ENCODE results near the gene C3orf20.
"Not testable (repeated sequence)": the region's sequence is repeated elsewhere in the genome, so short reads cannot be mapped to it uniquely, and the experiment has no call there.

Gene C3orf20

DNA sequence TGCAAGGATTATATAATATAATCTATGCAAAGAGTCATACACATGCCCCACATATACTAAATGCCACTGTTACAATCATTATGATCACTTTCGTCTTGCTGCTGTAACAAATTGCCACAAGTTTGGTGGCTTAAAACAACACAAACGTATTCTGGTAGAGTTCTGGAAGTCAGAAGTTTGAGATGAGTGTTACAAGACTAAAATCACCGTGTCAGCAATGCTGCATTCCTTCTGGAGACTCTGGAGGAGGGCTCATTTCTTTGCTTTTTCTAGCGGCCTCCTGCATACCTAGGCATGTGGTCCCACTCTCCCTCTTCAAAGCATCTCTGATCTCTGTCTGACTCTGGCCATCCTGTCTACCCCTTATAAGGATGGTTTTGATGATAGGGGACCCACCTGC lies 24.7 kb upstream of the C3orf20 start:
- DNase-seq (ENCODE audit: low spot score): no peak

DNA sequence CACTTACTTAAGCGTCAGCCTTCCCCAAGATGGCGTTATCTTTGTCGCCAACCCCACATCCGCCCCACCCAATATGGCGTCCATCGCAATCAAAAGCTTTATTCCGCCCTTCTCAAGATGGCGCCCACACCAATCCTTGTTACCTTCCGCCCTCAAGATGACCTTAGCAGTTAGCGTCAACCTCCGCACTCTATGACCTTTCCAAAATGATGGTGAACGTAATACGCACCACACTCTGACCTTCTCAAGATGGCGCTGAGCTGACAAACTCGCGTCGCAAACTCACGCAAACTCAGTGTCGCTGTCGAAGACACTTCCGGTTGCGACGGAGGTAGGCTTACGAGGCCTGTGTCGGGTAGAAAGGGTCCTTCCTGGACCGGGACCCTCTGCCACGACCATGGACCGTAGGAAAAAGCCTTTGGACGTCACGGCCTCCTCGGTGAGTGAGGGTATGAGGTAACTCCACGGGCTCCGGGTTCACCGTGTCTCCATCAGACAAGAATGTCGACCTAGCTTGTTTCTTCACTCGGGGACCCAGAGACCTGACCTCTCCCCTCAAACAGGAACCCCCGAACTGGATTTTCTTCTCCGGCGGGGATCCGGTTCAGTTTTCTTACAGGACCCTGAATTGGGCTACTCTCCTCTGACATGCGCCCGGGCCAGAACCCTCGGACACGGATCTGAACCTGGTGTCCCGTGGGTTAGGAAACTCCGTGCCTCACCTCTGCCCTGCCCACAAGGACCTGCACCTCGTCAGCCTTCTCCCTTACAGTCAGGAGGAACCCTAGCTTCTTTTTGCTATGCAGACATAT lies 23.3 kb upstream of the C3orf20 start, which contains the start of gene CCDC174:
Gene CCDC174 (plus strand): TSS at position 323 of the 812 bp plus-strand sequence. CDS start 75 bp downstream, at position 398.
- peak; percentile 88 for DNase-seq (ENCODE audit: low spot score)

DNA sequence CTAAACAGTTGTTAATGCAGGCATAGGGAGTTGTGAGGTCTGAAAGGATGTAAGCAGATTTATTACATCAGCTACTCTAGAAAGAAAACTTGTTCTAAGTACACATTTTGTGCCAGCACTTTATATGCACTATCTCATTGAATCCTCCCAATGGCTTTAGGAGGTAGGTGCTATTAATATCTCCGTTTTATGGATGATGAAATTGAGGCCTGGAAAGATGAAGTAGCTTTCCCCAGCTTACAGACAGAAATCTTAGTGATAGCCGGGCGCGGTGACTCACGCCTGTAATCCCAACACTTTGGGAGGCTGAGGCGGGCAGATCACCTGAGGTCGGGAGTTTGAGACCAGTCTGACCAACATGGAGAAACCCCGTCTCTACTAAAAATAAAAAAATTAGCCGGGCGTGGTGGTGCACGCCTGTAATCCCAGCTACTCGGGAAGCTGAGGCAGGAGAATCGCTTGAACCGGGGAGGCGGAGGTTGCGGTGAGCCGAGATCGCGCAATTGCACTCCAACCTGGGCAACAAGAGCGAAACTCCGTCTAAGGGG lies 22.5 kb upstream of the C3orf20 start:
- not testable (repeated sequence) for DNase-seq (ENCODE audit: low spot score)

DNA sequence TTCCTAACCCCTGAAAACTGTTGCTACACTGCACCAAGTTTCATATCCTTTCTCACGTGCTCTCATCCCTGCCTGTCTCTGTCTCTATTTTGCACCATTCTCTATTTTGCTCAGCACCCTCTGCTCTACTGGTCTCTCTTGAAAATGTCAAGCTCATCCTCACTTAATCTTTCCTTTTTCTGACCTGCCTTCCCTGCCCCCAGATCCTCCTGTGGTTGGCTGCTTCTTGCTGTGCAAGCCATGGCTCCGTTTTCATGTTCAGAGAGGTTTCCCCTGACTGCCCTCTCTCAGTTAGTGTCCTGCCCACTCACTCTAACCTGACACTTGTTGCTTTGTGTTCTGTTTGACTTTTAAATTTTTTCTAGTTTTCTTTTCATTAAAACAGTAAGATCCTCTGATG lies 17.4 kb upstream of the C3orf20 start:
- DNase-seq (ENCODE audit: low spot score): no peak

DNA sequence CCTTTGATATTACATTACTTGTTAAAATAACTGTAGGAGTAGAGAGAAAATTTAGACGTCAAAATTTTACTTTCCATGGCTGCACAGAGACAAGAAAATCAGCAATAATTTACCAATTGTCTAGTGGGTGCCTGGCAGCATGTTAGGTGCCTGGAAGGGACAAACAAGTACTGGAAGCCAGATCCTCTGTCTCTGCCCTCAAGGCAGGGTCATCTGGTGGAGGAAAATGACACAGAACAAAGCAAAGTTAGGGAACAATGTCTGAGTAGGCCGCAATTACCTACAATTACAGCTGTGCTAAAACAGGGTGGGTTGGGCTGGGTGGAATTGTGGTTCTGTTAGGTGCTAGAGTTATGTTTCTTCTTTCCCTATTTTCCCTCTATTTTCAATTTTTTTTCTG lies 16.0 kb upstream of the C3orf20 start:
- DNase-seq (ENCODE audit: low spot score): no peak

DNA sequence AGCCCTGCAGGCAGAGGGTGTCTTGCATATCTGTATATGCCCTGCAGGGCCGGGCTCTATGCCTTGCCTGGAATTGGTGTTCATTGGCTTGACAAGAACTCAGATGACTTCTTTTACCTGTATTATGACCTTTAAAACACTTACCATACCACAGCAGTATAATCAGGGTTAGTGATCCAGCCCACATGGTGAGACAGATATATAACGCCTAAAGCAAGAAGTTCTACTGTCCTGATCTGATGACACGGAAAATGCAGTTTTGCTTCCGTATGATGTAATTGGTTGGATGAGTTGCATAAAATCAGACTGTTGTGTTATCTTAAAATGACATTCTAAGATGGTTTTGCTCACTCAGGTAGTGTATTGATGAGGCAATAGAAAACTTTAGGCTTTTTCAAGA lies 14.0 kb upstream of the C3orf20 start:
- no peak for DNase-seq (ENCODE audit: low spot score)

DNA sequence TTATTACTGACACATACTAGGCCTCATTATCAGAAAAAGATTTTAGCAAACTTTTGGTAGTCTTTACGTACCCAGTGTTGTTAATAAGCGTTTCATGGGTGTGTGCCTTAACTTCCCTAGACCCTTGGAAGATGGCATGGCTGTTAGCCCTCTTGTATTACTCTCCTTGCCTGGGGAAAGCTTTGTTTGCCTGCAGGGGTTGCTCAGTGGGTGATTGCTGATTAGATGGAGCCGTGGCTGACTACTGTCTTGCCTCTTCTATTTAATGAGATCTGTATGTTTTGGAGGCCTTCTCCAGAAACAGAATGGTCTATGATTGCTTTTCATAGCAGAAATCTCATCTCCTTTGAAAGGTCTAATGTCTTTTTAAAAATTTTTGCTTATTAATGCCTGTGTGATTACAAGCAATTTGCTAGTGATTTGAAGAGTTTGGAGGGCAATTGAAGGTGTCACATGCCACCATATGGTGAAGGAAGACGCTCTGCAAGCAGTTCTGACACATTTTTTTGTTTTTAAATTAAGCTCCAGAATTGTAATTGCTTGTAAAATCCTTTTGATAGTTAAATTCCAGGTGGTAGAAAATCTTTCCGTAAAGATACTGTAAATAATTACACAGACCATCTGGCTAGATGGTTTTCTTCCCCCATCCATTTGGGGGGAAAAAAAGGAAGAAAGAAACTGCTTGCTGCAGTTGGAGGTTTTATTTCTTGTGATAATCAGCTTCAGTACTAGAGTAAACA lies 11.4 kb upstream of the C3orf20 start:
- no peak for DNase-seq (ENCODE audit: low spot score)

DNA sequence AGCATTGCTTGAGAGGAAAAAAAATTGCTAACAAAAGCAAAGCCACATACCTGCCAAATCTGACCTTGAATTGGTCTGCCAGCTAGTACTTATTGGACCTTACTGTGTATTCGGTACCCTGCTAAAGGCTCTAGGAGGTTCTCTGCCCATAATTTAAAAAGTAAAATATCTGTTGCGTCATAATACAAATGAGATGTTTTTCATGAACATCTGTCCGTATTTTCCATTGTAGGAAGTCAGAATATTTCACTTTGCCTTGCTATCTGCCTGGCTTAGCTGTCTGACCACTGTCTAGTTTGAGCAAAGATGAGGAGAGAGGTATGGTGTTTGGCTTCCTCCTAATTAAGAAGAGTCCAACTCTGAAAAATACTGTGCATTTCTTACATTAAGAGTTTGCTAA lies 10.8 kb upstream of the C3orf20 start:
- no peak for DNase-seq (ENCODE audit: low spot score)

DNA sequence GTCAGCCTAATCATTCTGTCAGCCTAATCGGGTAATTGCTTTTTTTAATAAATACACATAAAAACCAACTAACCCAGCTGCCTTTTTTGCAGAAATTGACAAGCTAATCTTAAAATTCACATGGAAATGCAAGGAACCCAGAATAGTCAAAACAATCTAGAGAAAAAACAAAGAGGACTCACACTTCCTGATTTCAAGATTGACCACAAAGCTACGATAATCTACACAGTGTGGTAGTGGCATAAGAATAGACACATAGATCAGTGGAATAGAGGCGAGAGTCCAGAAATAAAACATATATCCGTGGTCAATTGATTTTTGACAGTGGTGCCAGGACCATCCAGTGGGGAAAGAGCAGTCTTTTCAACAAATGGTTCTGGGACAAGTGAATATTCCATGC lies 2.4 kb upstream of the C3orf20 start:
- DNase-seq (ENCODE audit: low spot score): no peak

DNA sequence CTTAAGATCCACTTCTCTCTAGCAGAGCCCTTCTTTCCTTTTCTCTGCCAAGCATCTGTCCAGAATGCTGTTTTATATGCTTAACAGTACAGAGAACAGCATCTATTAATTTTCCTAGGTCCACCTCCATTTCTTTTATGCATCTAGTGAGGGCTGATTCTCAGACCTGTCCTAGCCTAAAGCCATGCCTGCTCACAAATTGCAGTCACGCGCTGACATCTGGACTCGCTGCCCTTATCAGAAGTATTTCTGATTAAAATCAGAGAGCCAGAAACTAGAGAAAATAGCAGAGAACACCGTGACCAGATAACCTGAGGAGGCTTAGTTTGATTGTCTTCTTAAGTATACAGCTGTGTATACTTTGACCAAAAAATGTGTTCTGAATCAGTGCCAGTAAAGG lies 1.9 kb downstream of the C3orf20 start:
- no peak for DNase-seq (ENCODE audit: low spot score)

DNA sequence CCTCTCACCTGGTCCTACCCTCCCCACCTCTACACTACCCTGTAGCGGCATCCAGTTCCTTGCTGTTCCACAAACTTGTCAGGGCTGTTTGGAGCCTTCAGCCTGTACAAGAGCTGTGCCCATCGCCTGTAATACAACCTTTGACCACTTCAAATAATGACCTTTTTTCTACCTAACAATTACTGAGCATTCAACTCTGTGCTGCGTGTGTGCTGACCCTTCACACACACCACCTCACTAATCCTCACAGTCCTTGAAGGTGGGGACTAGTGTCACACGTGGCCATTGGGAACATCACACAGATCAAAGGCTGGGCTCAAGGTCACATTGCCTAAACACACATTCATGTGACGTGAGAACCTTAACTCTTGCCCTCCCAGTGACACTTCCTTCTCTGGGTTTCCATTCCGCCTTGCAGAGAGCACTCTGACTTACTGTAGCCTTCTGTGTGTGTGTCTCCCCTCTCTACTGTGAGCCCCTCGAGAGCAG lies 3.1 kb downstream of the C3orf20 start:
- no peak for DNase-seq (ENCODE audit: low spot score)

DNA sequence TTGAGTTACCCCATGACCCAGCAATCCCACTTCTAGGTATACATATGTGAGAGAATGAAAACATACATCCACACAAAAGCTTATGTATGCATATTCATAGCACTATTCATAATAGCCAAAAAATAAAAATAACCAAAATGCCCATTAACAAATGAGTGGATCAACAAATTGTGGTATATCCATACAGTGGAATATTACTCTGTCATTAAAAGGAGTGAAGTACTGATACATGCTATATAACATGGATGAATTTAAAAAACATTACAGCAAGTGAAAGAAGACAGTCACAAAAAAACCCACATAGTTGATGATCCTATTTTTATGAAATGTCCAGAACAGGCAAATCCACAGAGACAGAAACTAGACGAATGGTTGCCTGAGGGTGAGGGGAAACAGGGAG lies 5.2 kb downstream of the C3orf20 start:
- DNase-seq (ENCODE audit: low spot score): no peak

DNA sequence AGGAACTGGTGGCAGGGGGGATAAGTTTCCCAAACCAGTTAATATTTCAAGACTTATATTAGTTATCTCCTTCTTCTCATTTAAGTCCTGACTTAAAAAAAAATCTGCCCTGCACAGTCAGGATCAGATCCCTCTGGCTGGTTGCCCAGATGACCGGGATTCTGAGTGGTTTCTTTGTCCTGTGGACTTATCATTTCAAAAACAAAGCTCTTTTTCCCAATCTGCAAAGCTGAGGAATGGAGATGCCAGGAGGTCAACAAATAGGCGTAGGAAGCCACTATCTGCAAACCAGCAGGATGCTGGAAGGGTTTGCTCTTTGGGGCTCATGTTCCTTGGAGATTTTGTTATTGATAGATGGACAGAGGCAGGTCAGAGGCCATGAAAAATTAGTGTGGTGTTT lies 5.8 kb downstream of the C3orf20 start:
- no peak for DNase-seq (ENCODE audit: low spot score)

DNA sequence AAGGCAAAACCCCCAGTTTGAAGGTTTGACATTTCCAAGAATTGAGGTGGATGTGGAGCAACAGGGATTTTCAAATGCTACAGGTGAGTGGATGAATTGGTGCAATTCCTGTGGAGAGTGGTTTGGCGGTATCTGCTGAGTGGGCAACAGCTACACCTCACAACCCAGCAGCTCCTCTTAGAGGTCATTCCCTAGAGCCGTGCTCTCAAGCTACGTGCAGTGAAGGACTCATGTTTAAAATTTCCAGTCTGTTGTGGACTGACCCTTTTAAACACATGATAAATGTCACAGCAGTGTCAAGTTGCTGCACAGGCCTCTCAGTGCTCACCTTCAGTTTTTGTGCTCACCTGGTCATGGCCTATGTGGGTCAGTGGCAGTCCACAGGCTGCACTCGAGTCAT lies 9.5 kb downstream of the C3orf20 start:
- no peak for DNase-seq (ENCODE audit: low spot score)

DNA sequence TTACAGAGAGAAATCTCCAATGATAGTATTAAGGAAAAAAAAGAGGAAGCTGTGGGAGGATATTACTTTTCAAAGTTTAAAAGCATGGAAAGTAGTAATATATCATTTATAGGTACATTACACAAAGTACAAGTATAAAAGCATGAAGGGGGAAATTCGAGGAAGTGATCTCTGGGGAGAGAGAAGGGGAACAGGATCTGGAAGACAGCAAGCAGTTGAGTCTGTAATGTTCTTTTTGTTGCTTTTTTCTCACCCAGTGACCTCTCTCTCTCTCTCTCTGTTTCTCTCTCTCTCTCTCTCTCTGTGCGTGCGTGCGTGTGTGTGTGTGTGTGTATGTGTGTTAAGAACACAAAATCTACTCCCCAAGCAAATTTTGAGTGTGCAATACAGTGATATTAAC lies 10.2 kb downstream of the C3orf20 start:
- DNase-seq (ENCODE audit: low spot score): no peak

DNA sequence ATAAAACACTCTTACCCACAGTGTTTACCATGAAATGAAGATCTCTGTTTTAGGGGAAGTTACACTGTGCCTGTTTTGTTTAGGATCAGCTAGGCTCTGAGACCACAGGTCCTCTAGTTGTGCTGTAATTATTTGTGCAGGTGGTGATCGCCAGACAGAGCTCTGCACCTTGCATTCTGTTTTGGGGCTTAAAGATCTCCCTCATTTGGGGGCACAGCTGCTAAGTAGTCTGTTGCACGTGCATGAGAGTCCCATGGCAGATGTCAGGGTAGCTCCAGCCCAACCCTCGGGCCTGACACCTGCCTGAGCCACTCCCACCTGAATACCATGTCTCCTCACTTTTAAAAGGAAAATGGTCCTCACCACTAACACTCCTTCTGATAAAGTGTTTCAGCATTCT lies 12.4 kb downstream of the C3orf20 start:
- peak; percentile 16 for DNase-seq (ENCODE audit: low spot score)

DNA sequence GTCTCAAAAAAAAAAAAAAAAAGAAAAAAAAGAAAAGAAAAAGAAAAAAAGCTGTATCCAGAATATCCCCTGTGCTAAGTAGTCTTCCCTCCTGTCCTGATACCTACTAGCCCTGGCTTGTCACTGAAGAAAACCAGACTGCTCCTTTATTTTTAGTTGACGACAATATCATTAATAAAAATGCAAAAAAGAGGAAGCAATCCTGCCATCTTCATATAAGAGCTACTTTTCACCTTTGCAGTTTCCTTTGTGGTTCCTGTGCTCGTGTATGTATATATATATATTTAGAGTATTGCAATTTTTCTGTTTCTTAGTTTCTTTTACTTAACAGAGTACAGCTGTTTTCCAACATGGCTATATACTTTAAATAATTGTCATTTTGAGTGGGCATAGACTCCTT lies 13.6 kb downstream of the C3orf20 start:
- DNase-seq (ENCODE audit: low spot score): no peak

DNA sequence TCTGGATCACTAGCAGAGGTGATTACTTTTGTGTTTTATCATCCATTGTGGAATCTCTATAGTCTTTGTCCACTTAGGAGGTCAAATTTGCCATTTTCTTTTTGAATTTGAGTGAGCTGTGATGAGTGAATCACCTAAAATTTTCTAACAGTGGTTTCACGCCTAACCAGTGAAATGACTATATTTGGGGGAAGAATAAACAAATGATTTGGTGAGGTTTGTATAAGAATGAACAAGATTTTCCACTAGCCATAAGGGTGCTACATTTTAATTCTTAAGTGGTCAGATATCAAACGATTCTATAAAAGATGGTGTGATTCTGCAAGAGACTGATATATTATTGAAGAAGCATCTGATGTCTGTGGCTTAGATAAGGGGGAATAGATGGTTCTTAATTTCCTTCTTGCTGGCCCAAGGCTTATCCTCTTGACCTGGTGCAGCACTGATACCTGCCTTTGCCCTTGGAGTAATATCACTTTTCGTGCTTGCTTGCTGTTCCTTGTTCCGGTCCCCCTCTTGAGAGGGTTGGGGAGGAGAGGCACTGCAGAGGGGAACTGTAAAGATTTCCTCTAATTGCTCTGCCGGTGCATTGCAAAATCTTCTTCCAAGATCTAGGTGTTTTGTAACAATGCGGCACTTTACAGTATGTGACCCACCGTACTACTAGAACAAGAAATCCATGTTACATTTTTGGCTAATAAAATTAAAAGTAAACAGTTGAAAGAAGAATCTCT lies 14.5 kb downstream of the C3orf20 start:
- no peak for DNase-seq (ENCODE audit: low spot score)

DNA sequence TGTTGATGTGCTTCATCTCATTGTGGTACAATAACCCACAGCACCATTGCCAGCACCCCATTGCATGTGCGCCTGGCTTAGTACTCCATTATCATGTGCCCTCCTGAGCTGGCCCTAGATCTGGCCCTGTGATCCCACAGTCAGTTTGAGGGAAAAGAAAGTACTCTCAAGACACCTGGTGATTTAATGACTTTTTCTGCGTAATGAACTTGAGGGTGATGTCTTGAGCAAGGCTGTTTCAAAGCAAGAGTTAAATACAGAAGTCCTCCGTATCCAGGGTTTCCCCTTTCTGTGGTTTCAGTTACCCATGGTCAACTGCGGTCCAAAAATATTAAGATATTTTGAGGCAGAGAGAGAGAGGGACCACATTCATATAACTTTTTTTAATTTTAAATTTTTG lies 16.3 kb downstream of the C3orf20 start:
- peak; percentile 14 for DNase-seq (ENCODE audit: low spot score)

DNA sequence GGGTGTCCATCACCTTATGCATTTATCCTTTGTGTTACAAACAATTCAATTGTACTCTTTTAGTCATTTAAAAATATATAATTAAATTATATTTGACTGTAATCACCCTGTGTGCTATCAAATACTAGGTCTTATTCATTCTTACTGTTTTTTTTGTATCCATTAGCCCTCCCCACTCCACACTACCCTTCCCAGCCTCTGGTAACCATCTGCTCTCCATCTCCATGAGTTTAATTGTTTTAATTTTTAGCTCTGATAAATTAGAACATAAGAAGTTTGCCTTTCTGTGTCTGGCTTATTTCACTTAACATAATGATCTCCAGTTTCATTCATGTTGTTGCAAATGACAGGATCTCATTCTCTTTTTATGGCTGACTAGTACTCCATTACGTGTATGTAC lies 16.8 kb downstream of the C3orf20 start:
- no peak for DNase-seq (ENCODE audit: low spot score)

DNA sequence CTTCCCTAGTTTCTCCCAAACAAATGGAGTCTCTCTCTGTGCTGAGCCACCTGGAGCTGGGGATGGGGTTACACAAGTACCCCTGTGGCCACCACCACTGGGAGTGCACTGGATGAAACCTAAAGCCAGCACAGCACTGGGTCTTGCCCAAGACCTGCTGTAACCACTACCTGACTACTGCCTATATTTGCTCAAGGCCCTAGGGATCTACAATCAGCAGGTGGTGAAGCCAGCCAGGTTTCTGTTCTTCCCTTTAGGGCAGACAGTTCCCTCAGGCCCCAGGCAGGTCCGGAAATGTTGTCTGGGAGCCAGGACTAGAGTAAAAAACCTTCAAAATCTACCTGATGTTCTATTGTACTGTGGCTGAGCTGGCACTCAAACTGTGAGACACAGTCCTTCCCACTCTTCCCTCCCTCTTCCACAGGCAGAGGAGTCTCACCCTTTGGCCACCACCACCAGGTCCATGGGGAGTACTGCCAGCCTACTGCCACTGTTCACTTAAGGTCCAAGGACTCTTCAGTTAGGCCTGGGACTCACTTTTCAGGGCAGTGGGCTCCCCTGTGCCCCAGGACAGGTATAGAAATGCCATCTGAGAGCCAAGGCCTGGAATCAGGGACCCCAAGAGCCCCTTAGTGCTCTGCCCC lies 23.8 kb downstream of the C3orf20 start:
- DNase-seq (ENCODE audit: low spot score): no peak

DNA sequence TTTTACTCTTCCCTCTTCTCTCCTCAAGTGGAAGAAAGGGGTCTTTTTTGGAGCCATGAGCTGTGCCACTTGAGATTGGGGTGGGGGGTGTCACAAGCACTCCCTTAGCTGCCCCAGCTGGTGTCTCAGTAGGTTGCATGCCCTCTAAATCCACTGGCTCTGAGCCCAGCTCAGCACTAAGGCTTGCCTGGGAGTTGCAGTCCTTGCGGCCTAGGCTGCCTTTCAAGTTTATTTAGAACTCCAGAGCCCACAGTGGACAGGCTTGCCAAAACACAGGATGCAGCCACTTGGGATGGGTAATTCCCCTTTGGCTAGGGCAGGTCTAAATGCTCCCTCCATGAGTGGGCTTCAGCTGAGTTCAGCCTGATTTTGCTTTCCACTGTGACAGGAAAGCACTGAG lies 24.7 kb downstream of the C3orf20 start:
- no peak for DNase-seq (ENCODE audit: low spot score)

All from D341Med (cell line).